Measurements from ENCODE around the gene PDPK1. TPM values are rescaled to one million over a fixed set of nuclear protein-coding genes. Genes with fewer than 3 reads are reported as not detected.

The PDPK1 gene
- total RNA-seq, 1 donor from 2014 or later: 46.4 TPM

GRCh38 chr16:2528161-2529060 is 9.4 kb upstream of the PDPK1 start:
- Histone ChIP-seq H3K4me1 (peaks cover 20% of the 10 kb centered on the region), H3K27me3 (ENCODE audit: low read depth) (no peaks in the 10 kb centered on the region), H3K27ac (replicated peaks) (no peak overlapping the region), H3K9me3 (replicated peaks) (no peaks in the 10 kb centered on the region), H3K4me3 (no peak overlapping the region), H3K36me3 (peaks cover 50% of the 10 kb centered on the region)
- DNase-seq: peak; percentile 13
- no peak for TF ChIP-seq CTCF (IDR thresholded peaks at IDR 0.05; ENCODE audit: borderline replicate concordance)
- intact Hi-C loops (cut with micrococcal nuclease): no loop called here

- Histone ChIP-seq H3K9me3 (replicated peaks) (no peaks in the 10 kb centered on the region), H3K4me3 (no peak overlapping the region), H3K27me3 (ENCODE audit: low read depth) (no peaks in the 10 kb centered on the region), H3K36me3 (peaks cover 42% of the 10 kb centered on the region), H3K4me1 (peaks cover 20% of the 10 kb centered on the region), H3K27ac (replicated peaks) (no peak overlapping the region)
- intact Hi-C loops (cut with micrococcal nuclease): no loop called here
- no peak for DNase-seq
- TF ChIP-seq CTCF (IDR thresholded peaks at IDR 0.05; ENCODE audit: borderline replicate concordance): no peak
These were observed 8.5 kb upstream of the PDPK1 start for GRCh38 chr16:2529061-2529931.

- no peak overlapping the region for H3K27ac ChIP-seq (replicated peaks)
- peaks cover 20% of the 10 kb centered on the region for H3K4me1 ChIP-seq
- no peak overlapping the region for H3K4me3 ChIP-seq
- no peak for TF ChIP-seq CTCF (IDR thresholded peaks at IDR 0.05; ENCODE audit: borderline replicate concordance)
- no peak for DNase-seq
- H3K36me3 ChIP-seq: peaks cover 34% of the 10 kb centered on the region
- no peaks in the 10 kb centered on the region for H3K9me3 ChIP-seq (replicated peaks)
- intact Hi-C loops (cut with micrococcal nuclease): no loop called here
- no peaks in the 10 kb centered on the region for H3K27me3 ChIP-seq (ENCODE audit: low read depth)
These were observed 7.7 kb upstream of the PDPK1 start for GRCh38 chr16:2529961-2530628.

- H3K27ac ChIP-seq (replicated peaks): peak overlapping the region; percentile 88
- H3K4me1 ChIP-seq: peaks cover 20% of the 10 kb centered on the region
- TF ChIP-seq CTCF (IDR thresholded peaks at IDR 0.05; ENCODE audit: borderline replicate concordance): no peak
- peaks cover 27% of the 10 kb centered on the region for H3K36me3 ChIP-seq
- no peaks in the 10 kb centered on the region for H3K9me3 ChIP-seq (replicated peaks)
- no peaks in the 10 kb centered on the region for H3K27me3 ChIP-seq (ENCODE audit: low read depth)
- DNase-seq: no peak
- peak overlapping the region; percentile 72 for H3K4me3 ChIP-seq
- intact Hi-C loops (cut with micrococcal nuclease): no loop called here
These were observed 7.0 kb upstream of the PDPK1 start for GRCh38 chr16:2530629-2531318.

- intact Hi-C loops (cut with micrococcal nuclease): no loop called here
- TF ChIP-seq CTCF (IDR thresholded peaks at IDR 0.05; ENCODE audit: borderline replicate concordance): no peak
- no peak for DNase-seq
- Histone ChIP-seq H3K36me3 (peaks cover 26% of the 10 kb centered on the region), H3K4me1 (peaks cover 22% of the 10 kb centered on the region), H3K27ac (replicated peaks) (peak within 1 kb of the TSS; percentile 88), H3K9me3 (replicated peaks) (no peaks in the 10 kb centered on the region), H3K4me3 (peak within 1 kb of the TSS; percentile 72), H3K27me3 (ENCODE audit: low read depth) (no peaks in the 10 kb centered on the region)
These were observed 6.5 kb upstream of the PDPK1 start, which contains the start of gene CEMP1 for GRCh38 chr16:2531371-2531695. CEMP1 (minus strand) TSS chr16:2531408; CDS start chr16:2531073, 335 bp downstream.
